SK-N-SH (cell line): ENCODE data around the gene PARP1. TPM values are rescaled to one million over a fixed set of nuclear protein-coding genes. Genes with fewer than 3 reads are reported as not detected.

ENCODE experiments used
- CTCF ChIA-PET: fragments of 300-600, 350-600 bp; formaldehyde crosslinking; extraction: SDS; loops from one replicate; lab custom pipeline; 2021; lab: Yijun Ruan, JAX
- POLR2A ChIA-PET: fragments of 350-600 bp; sonication (Branson Sonifier 250); formaldehyde crosslinking; extraction: SDS; loops from one replicate; lab custom pipeline; 2020; ENCODE audit warnings: antibody characterized with exemption, inconsistent platforms; lab: Yijun Ruan, JAX
- DNase-seq: peaks from one replicate; pipeline ENCODE4 v3.0.0; 2012
- H2AFZ ChIP-seq: fragments of 200-600 bp; sonication (generic); 2 replicates; pipeline ENCODE4 v1.8.1; 2016; ENCODE audit warnings: antibody characterized with exemption, mild to moderate bottlenecking, low read depth
- H3F3A ChIP-seq: fragments of 200-600 bp; sonication (generic); replicated peaks from 2 replicates; pipeline ENCODE3; 2016; ENCODE audit warnings: antibody characterized with exemption, mild to moderate bottlenecking; ENCODE audit not compliant: insufficient read depth
- H3K27ac ChIP-seq, 2 experiments: fragments of 200-500 bp in 1 of 2; fragments of 200-600 bp in 1 of 2; sonication (Bioruptor generic) in 1 of 2; sonication (generic), shearing (Covaris generic) in 1 of 2; 2 replicates each; pipeline versions ENCODE4 v1.5.1 to v1.6.1; 2014 to 2016; ENCODE audit warnings: low read depth in 2 of 2, inconsistent platforms in 1 of 2, low read length in 1 of 2, mild to moderate bottlenecking in 1 of 2, mixed read lengths in 1 of 2
- H3K27me3 ChIP-seq: fragments of 200-600 bp; sonication (generic), shearing (Covaris generic); 2 replicates; pipeline ENCODE4 v1.6.1; 2016; ENCODE audit warnings: mixed run types; ENCODE audit not compliant: insufficient read depth
- H3K36me3 ChIP-seq, 2 experiments: fragments of 200-500 bp in 1 of 2; fragments of 200-600 bp in 1 of 2; sonication (Bioruptor generic) in 1 of 2; sonication (generic) in 1 of 2; replicated peaks in 1 of 2; 2 replicates each; pipeline versions ENCODE3 to v1.5.1; 2014 to 2016; ENCODE audit warnings: low read length in 1 of 2, mild to moderate bottlenecking in 1 of 2; ENCODE audit not compliant: insufficient read depth in 2 of 2, control insufficient read depth in 1 of 2
- H3K4me1 ChIP-seq, 2 experiments: fragments of 200-500 bp in 1 of 2; fragments of 200-600 bp in 1 of 2; sonication (Bioruptor generic) in 1 of 2; sonication (generic), shearing (Covaris generic) in 1 of 2; 2 replicates each; pipeline versions ENCODE4 v1.5.1 to v1.6.1; 2014 to 2016; ENCODE audit warnings: low read depth in 1 of 2, low read length in 1 of 2, mixed run types in 1 of 2; ENCODE audit not compliant: insufficient read depth in 2 of 2, control insufficient read depth in 1 of 2
- H3K4me2 ChIP-seq: fragments of 200-600 bp; sonication (generic), shearing (Covaris generic); 2 replicates; pipeline ENCODE4 v1.6.1; 2017; ENCODE audit warnings: mixed run types
- H3K4me3 ChIP-seq, 2 experiments: fragments of 200-500 bp in 1 of 2; fragments of 200-600 bp in 1 of 2; sonication (Bioruptor generic) in 1 of 2; sonication (generic), shearing (Covaris generic) in 1 of 2; 2 replicates each; pipeline versions ENCODE4 v1.5.1 to v1.8.1; 2014 to 2016; ENCODE audit warnings: low read depth in 2 of 2, inconsistent platforms in 1 of 2, low read length in 1 of 2, mild to moderate bottlenecking in 1 of 2, mixed read lengths in 1 of 2, moderate library complexity in 1 of 2
- H3K79me2 ChIP-seq: fragments of 200-600 bp; sonication (generic); 2 replicates; pipeline ENCODE4 v1.8.1; 2017; ENCODE audit warnings: mild to moderate bottlenecking; ENCODE audit not compliant: insufficient read depth
- H3K9ac ChIP-seq: fragments of 200-600 bp; sonication (generic); 2 replicates; pipeline ENCODE4 v1.6.1; 2017; ENCODE audit warnings: mixed run types
- H3K9me2 ChIP-seq: fragments of 200-600 bp; sonication (generic); 2 replicates; pipeline ENCODE4 v1.6.1; 2017; ENCODE audit warnings: mixed run types
- H3K9me3 ChIP-seq: fragments of 200-600 bp; sonication (generic); 2 replicates; pipeline ENCODE4 v1.6.1; 2017; ENCODE audit warnings: mixed run types, mild to moderate bottlenecking, moderate library complexity
- H4K20me1 ChIP-seq: fragments of 200-600 bp; sonication (generic); 2 replicates; pipeline ENCODE4 v1.6.1; 2017; ENCODE audit warnings: mild to moderate bottlenecking, mixed run types; ENCODE audit not compliant: insufficient read depth
- ELF1 ChIP-seq: IDR thresholded peaks from 2 replicates; pipeline ENCODE4 v1.4.0; 2012
- EZH2phosphoT487 ChIP-seq: fragments of 200-600 bp; sonication (generic); IDR thresholded peaks from 2 replicates; pipeline ENCODE4 v1.6.1; 2017; ENCODE audit warnings: low read depth, mixed run types, mild to moderate bottlenecking, antibody characterized with exemption, moderate library complexity, borderline replicate concordance
- GABPA ChIP-seq: IDR thresholded peaks from 2 replicates; pipeline ENCODE4 v1.4.0; 2012; ENCODE audit warnings: low read depth, mild to moderate bottlenecking
- GATA2 ChIP-seq: sonication (generic); formaldehyde crosslinking; IDR thresholded peaks from 2 replicates; pipeline ENCODE4 v1.5.0; 2020; ENCODE audit warnings: mild to moderate bottlenecking, missing genetic modification reagents
- MAX ChIP-seq: IDR thresholded peaks from 2 replicates; pipeline ENCODE4 v1.4.0; 2012; ENCODE audit warnings: low read depth
- MEF2A ChIP-seq: IDR thresholded peaks from 2 replicates; pipeline ENCODE4 v1.4.0; 2012; ENCODE audit warnings: low read depth, borderline replicate concordance
- MXI1 ChIP-seq: IDR thresholded peaks from 2 replicates; pipeline ENCODE4 v1.6.1; 2012; ENCODE audit warnings: mild to moderate bottlenecking, low read depth, low read length, improper control_type of control experiment
- NFIC ChIP-seq: IDR thresholded peaks from 2 replicates; pipeline ENCODE4 v1.4.0; 2012; ENCODE audit warnings: borderline replicate concordance
- NRF1 ChIP-seq: IDR thresholded peaks from 2 replicates; pipeline ENCODE4 v1.6.1; 2012; ENCODE audit warnings: low read depth, mild to moderate bottlenecking, low read length
- PBX3 ChIP-seq: IDR thresholded peaks from 2 replicates; pipeline ENCODE4; 2012
- RAD21 ChIP-seq: IDR thresholded peaks from 2 replicates; pipeline ENCODE4 v1.6.1; 2012; ENCODE audit warnings: mild to moderate bottlenecking, low read length
- REST ChIP-seq: IDR thresholded peaks from 2 replicates; pipeline ENCODE4 v1.6.1; 2012; ENCODE audit warnings: mild to moderate bottlenecking, low read depth, low read length, moderate library complexity
- USF2 ChIP-seq: fragments of 150-350 bp; IDR thresholded peaks from 2 replicates; pipeline ENCODE4 v1.6.1; 2017; ENCODE audit warnings: antibody characterized with exemption, low read length, low read depth, borderline replicate concordance
- YY1 ChIP-seq: IDR thresholded peaks from 2 replicates; pipeline ENCODE4 v1.4.0; 2012; ENCODE audit warnings: low read depth, mild to moderate bottlenecking
- ZBTB33 ChIP-seq: IDR thresholded peaks from 2 replicates; pipeline ENCODE4 v1.4.0; 2012; ENCODE audit warnings: low read depth, borderline replicate concordance
- WGBS: methylation state at CpG from one replicate; pipeline ENCODE4 v1.1.6; 2017; ENCODE audit warnings: low lambda C conversion rate; 5-methylcytosine and 5-hydroxymethylcytosine counted together
- polyA plus RNA-seq, 3 experiments: library from polyadenylated mRNA; depleted of rRNA; stranded (reverse); fragments of >200 nt; gene quantifications; 2 replicates each; pipeline ENCODE4 v1.2.3, GENCODE V29; 2012

PARP1 gene
- polyA plus RNA-seq, 1 of the 3 experiments (the other 2 are of a cell fraction) = 239 TPM

GRCh38 chr1:226324479-226324878, 83.4 kb downstream of the PARP1 start (continued):
- no peak for TF ChIP-seq REST
- no peak for TF ChIP-seq MEF2A
- TF ChIP-seq EZH2phosphoT487 = no peak
- TF ChIP-seq ZBTB33 = no peak
- TF ChIP-seq USF2 = no peak
- TF ChIP-seq GATA2 = no peak
- no peak for TF ChIP-seq MAX
- TF ChIP-seq YY1 = no peak
- no peak for TF ChIP-seq NRF1
- TF ChIP-seq ELF1 = no peak
- TF ChIP-seq, all 33 proteins: peak for 0

- Histone ChIP-seq H3K4me2 (no peak overlapping the region), H3K4me3 (no peak overlapping the region), H3K36me3 (no peaks in the 10 kb centered on the region), H3K9me3 (no peaks in the 10 kb centered on the region), H3K79me2 (no peaks in the 10 kb centered on the region), H3K9ac (no peak overlapping the region), H4K20me1 (no peaks in the 10 kb centered on the region), H3F3A (no peaks in the 10 kb centered on the region), H3K27ac (no peak overlapping the region), H2AFZ (no peak overlapping the region), H3K27me3 (no peaks in the 10 kb centered on the region), H3K4me1 (no peaks in the 10 kb centered on the region), H3K9me2 (no peaks in the 10 kb centered on the region)
- no peak for DNase-seq
- TF ChIP-seq PBX3 = no peak
- TF ChIP-seq NFIC = no peak
- no peak for TF ChIP-seq USF2
- no peak for TF ChIP-seq GATA2
- no peak for TF ChIP-seq RAD21
- TF ChIP-seq GABPA = no peak
- TF ChIP-seq MXI1 = no peak
- CTCF ChIA-PET = interaction anchor here (0.9 to 1.2 kb wide), 2 partner anchors 10 to 126 kb away, joined by 3 read pairs; no protein-coding TSS in a partner anchor
- POLR2A ChIA-PET = no interaction called here
- 85% methylated on average over 3 of the region's 3 CpGs for WGBS
These were observed 84.9 kb downstream of the PARP1 start for GRCh38 chr1:226322986-226323385.
